ENCODE data around the gene GLI1. TPM values are rescaled to one million over a fixed set of nuclear protein-coding genes. Genes with fewer than 3 reads are reported as not detected.

GLI1 gene
- total RNA-seq, 1 donor from 2014 or later: 0.77 TPM

- peaks cover 19% of the 10 kb centered on the region for H3K27me3 Mint-ChIP-seq (ENCODE audit: unreplicated experiment)
- peaks cover 24% of the 10 kb centered on the region for H3K4me1 Mint-ChIP-seq (ENCODE audit: unreplicated experiment)
- H3K9me3 Mint-ChIP-seq (ENCODE audit: unreplicated experiment): no peaks in the 10 kb centered on the region
- peaks cover 21% of the 10 kb centered on the region for H3K36me3 Mint-ChIP-seq (ENCODE audit: low read depth, unreplicated experiment)
- H3K27ac Mint-ChIP-seq (ENCODE audit: unreplicated experiment): peak overlapping the region; percentile 49
- no peak for TF ChIP-seq CTCF (IDR thresholded peaks at IDR 0.05; ENCODE audit: unreplicated experiment)
- no peak overlapping the region for H3K4me3 Mint-ChIP-seq (ENCODE audit: unreplicated experiment)
- DNase-seq (ENCODE audit: low spot score): no peak
Observed at GRCh38 chr12:57467915-57468314, 8.3 kb downstream of the GLI1 start.

- peaks cover 33% of the 10 kb centered on the region for H3K36me3 Mint-ChIP-seq (ENCODE audit: low read depth, unreplicated experiment)
- H3K4me1 Mint-ChIP-seq (ENCODE audit: unreplicated experiment): peaks cover 29% of the 10 kb centered on the region
- peaks cover 18% of the 10 kb centered on the region for H3K27me3 Mint-ChIP-seq (ENCODE audit: unreplicated experiment)
Observed at GRCh38 chr12:57469296-57470164, 9.9 kb downstream of the GLI1 start.

GRCh38 chr12:57470286-57470969 lies 10.8 kb downstream of the GLI1 start:
- H3K27ac Mint-ChIP-seq (ENCODE audit: unreplicated experiment): no peak overlapping the region
- TF ChIP-seq CTCF (IDR thresholded peaks at IDR 0.05; ENCODE audit: unreplicated experiment): no peak
- H3K4me3 Mint-ChIP-seq (ENCODE audit: unreplicated experiment): no peak overlapping the region
- peaks cover 39% of the 10 kb centered on the region for H3K36me3 Mint-ChIP-seq (ENCODE audit: low read depth, unreplicated experiment)
- no peak for DNase-seq (ENCODE audit: low spot score)
- no peaks in the 10 kb centered on the region for H3K9me3 Mint-ChIP-seq (ENCODE audit: unreplicated experiment)
- H3K27me3 Mint-ChIP-seq (ENCODE audit: unreplicated experiment): peaks cover 14% of the 10 kb centered on the region
- peaks cover 29% of the 10 kb centered on the region for H3K4me1 Mint-ChIP-seq (ENCODE audit: unreplicated experiment)

More at GRCh38 chr12:57469296-57470164, 9.9 kb downstream of the GLI1 start:
- Mint-ChIP-seq H3K4me3 (ENCODE audit: unreplicated experiment) (no peak overlapping the region), H3K27ac (ENCODE audit: unreplicated experiment) (peak overlapping the region; percentile 52), H3K9me3 (ENCODE audit: unreplicated experiment) (no peaks in the 10 kb centered on the region)
- no peak for DNase-seq (ENCODE audit: low spot score)
- no peak for TF ChIP-seq CTCF (IDR thresholded peaks at IDR 0.05; ENCODE audit: unreplicated experiment)

- Mint-ChIP-seq H3K4me1 (ENCODE audit: unreplicated experiment) (peaks cover 23% of the 10 kb centered on the region), H3K27ac (ENCODE audit: unreplicated experiment) (no peak overlapping the region), H3K27me3 (ENCODE audit: unreplicated experiment) (peaks cover 14% of the 10 kb centered on the region), H3K36me3 (ENCODE audit: low read depth, unreplicated experiment) (peaks cover 39% of the 10 kb centered on the region), H3K4me3 (ENCODE audit: unreplicated experiment) (no peak overlapping the region), H3K9me3 (ENCODE audit: unreplicated experiment) (no peaks in the 10 kb centered on the region)
- no peak for DNase-seq (ENCODE audit: low spot score)
- no peak for TF ChIP-seq CTCF (IDR thresholded peaks at IDR 0.05; ENCODE audit: unreplicated experiment)
Observed at GRCh38 chr12:57470970-57471656, 11.5 kb downstream of the GLI1 start.

All from endothelial cell (in vitro differentiated cells).